Endodermal cell (in vitro differentiated cells): ENCODE data around the gene FREM2. TPM values are rescaled to one million over a fixed set of nuclear protein-coding genes. Genes with fewer than 3 reads are reported as not detected.
A peak's percentile ranks its signal among the peaks of the same experiment; 100 is the strongest.

ENCODE experiments used
- DNase-seq: peaks from one replicate; pipeline ENCODE4 v3.0.0-alpha.2; 2017
- H3K27ac ChIP-seq: 2 replicates; pipeline ENCODE4 v1.5.1; 2013; ENCODE audit warnings: mild to moderate bottlenecking, low read depth, low read length, moderate library complexity
- H3K27me3 ChIP-seq: 2 replicates; pipeline ENCODE4 v1.6.1; 2013; ENCODE audit warnings: mild to moderate bottlenecking, low read length, moderate library complexity; ENCODE audit not compliant: insufficient read depth, control insufficient read depth, poor library complexity, severe bottlenecking
- H3K36me3 ChIP-seq: 2 replicates; pipeline ENCODE4 v1.7.0; 2013; ENCODE audit warnings: mild to moderate bottlenecking, low read length, moderate library complexity; ENCODE audit not compliant: control insufficient read depth, insufficient read depth
- H3K4me1 ChIP-seq: one replicate; pipeline ENCODE4 v1.7.0; 2013; ENCODE audit warnings: low read length; ENCODE audit not compliant: control insufficient read depth, insufficient read depth
- H3K4me3 ChIP-seq: 2 replicates; pipeline ENCODE4 v1.5.1; 2013; ENCODE audit warnings: mild to moderate bottlenecking, low read length, moderate library complexity
- H3K9ac ChIP-seq: 2 replicates; pipeline ENCODE4 v1.6.1; 2013; ENCODE audit warnings: mild to moderate bottlenecking, low read length, moderate library complexity; ENCODE audit not compliant: poor library complexity, severe bottlenecking; ENCODE audit errors: extremely low read depth
- H3K9me3 ChIP-seq: 2 replicates; pipeline ENCODE4 v1.6.1; 2013; ENCODE audit warnings: mild to moderate bottlenecking, low read length, moderate library complexity; ENCODE audit not compliant: control insufficient read depth
- H3K27ac Mint-ChIP-seq: 2 replicates; pipeline ENCODE4 v1.8.0; 2020; ENCODE audit warnings: mixed read lengths
- H3K27me3 Mint-ChIP-seq: 2 replicates; pipeline ENCODE4 v1.8.0; 2021; ENCODE audit warnings: mild to moderate bottlenecking, mixed read lengths; ENCODE audit not compliant: insufficient read depth
- H3K36me3 Mint-ChIP-seq: 2 replicates; pipeline ENCODE4 v1.8.0; 2020; ENCODE audit warnings: low read depth, mixed read lengths
- H3K4me1 Mint-ChIP-seq: 2 replicates; pipeline ENCODE4 v1.8.0; 2020; ENCODE audit warnings: mixed read lengths
- H3K4me3 Mint-ChIP-seq: 2 replicates; pipeline ENCODE4 v1.8.0; 2020; ENCODE audit warnings: mild to moderate bottlenecking, moderate library complexity, mixed read lengths
- H3K9me3 Mint-ChIP-seq: 2 replicates; pipeline ENCODE4 v1.8.0; 2020; ENCODE audit warnings: mild to moderate bottlenecking, mixed read lengths
- WGBS, 2 experiments: methylation state at CpG; one replicate each; pipeline versions ENCODE4 v1.1.5 to v1.1.7; 2013; ENCODE audit warnings: missing lambda C conversion rate in 2 of 2, mixed read lengths in 1 of 2; ENCODE audit not compliant: insufficient coverage in 1 of 2, insufficient read length in 1 of 2; 5-methylcytosine and 5-hydroxymethylcytosine counted together
- total RNA-seq, 2 donors: library from RNA; stranded (reverse); fragmentation: NEBNext Ultra II Directional in 1 of 2; extraction: Animal tissue kit (Norgen Biotek cat#: 25700) in 1 of 2; gene quantifications; 2 replicates in 1 of 2; 3 replicates in 1 of 2; pipeline ENCODE4 v1.2.1, GENCODE V29; 2021
- TF ChIP-seq, protein P1 (sequence below): fragments of 200-600 bp; sonication (generic); conservative IDR thresholded peaks from 2 replicates; pipeline ENCODE4 v1.5.0; 2021; ENCODE audit warnings: antibody characterized with exemption, mild to moderate bottlenecking

Gene FREM2
- total RNA-seq, 2 donors from 2014 or later: 20.4 to 28.4 TPM

GRCh38 chr13:38872693-38873092, 185.8 kb downstream of the FREM2 start:
- Mint-ChIP-seq H3K9me3 (no peaks in the 10 kb centered on the region), H3K36me3 (peaks cover 3% of the 10 kb centered on the region)

GRCh38 chr13:38875186-38875875, 188.5 kb downstream of the FREM2 start:
- Histone ChIP-seq H3K27ac (no peak overlapping the region), H3K27me3 (no peaks in the 10 kb centered on the region), H3K9ac (no peak overlapping the region), H3K4me1 (peaks cover 12% of the 10 kb centered on the region), H3K9me3 (no peaks in the 10 kb centered on the region), H3K36me3 (peaks cover 4% of the 10 kb centered on the region), H3K4me3 (no peak overlapping the region)
- H3K27me3 Mint-ChIP-seq: peaks cover 14% of the 10 kb centered on the region
- WGBS, 2 experiments: 95 to 100% methylated on average over 1 of the region's 1 CpG
- peaks cover 12% of the 10 kb centered on the region for H3K36me3 Mint-ChIP-seq
- DNase-seq: no peak
- H3K4me3 Mint-ChIP-seq: no peak overlapping the region
- H3K9me3 Mint-ChIP-seq: no peaks in the 10 kb centered on the region
- H3K27ac Mint-ChIP-seq: no peak overlapping the region
- TF ChIP-seq, protein P1, sequence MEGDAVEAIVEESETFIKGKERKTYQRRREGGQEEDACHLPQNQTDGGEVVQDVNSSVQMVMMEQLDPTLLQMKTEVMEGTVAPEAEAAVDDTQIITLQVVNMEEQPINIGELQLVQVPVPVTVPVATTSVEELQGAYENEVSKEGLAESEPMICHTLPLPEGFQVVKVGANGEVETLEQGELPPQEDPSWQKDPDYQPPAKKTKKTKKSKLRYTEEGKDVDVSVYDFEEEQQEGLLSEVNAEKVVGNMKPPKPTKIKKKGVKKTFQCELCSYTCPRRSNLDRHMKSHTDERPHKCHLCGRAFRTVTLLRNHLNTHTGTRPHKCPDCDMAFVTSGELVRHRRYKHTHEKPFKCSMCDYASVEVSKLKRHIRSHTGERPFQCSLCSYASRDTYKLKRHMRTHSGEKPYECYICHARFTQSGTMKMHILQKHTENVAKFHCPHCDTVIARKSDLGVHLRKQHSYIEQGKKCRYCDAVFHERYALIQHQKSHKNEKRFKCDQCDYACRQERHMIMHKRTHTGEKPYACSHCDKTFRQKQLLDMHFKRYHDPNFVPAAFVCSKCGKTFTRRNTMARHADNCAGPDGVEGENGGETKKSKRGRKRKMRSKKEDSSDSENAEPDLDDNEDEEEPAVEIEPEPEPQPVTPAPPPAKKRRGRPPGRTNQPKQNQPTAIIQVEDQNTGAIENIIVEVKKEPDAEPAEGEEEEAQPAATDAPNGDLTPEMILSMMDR: no peak
- H3K4me1 Mint-ChIP-seq: peaks cover 19% of the 10 kb centered on the region

More at GRCh38 chr13:38872693-38873092, 185.8 kb downstream of the FREM2 start:
- H3K27ac Mint-ChIP-seq: no peak overlapping the region
- H3K9me3 ChIP-seq: no peaks in the 10 kb centered on the region
- peak; percentile 88 for DNase-seq
- TF ChIP-seq, protein P1: peak; percentile 94
- 8 to 18% methylated on average over 5 to 6 of the region's 7 CpGs for WGBS, 2 experiments
- no peaks in the 10 kb centered on the region for H3K27me3 ChIP-seq
- peaks cover 14% of the 10 kb centered on the region for H3K27me3 Mint-ChIP-seq
- H3K4me3 Mint-ChIP-seq: no peak overlapping the region
- H3K4me3 ChIP-seq: no peak overlapping the region
- peaks cover 29% of the 10 kb centered on the region for H3K4me1 Mint-ChIP-seq
- H3K9ac ChIP-seq: no peak overlapping the region
- H3K27ac ChIP-seq: no peak overlapping the region
- H3K36me3 ChIP-seq: no peaks in the 10 kb centered on the region
- H3K4me1 ChIP-seq: peaks cover 12% of the 10 kb centered on the region

DNA sequence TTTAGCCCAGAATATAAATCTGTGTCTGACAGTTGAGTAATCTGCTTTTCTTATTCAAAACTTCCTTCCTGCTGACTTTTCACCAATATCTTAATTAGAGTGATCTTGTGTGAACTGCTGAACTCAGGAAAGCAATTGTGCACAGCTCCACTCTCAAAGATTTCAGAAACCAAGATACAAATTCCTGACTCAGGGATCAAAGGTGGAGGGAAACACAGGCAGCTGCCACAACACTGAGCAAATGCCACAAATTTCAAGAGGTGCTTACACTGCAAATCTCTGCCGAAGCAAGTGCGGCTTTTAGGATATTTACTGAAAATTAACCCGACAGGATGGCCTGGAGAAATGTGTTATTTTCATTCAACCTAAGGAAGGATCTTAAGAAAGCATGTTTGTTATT, 192.4 kb downstream of the FREM2 start:
- TF ChIP-seq, protein P1: no peak
- Mint-ChIP-seq H3K4me3 (no peak overlapping the region), H3K36me3 (peaks cover 12% of the 10 kb centered on the region), H3K27me3 (peaks cover 26% of the 10 kb centered on the region), H3K4me1 (peaks cover 17% of the 10 kb centered on the region), H3K9me3 (no peaks in the 10 kb centered on the region), H3K27ac (no peak overlapping the region)
- Histone ChIP-seq H3K27ac (no peak overlapping the region), H3K9ac (no peak overlapping the region), H3K4me1 (peaks cover 7% of the 10 kb centered on the region), H3K9me3 (no peaks in the 10 kb centered on the region), H3K36me3 (peaks cover 4% of the 10 kb centered on the region), H3K4me3 (no peak overlapping the region), H3K27me3 (peaks cover 4% of the 10 kb centered on the region)
- DNase-seq: no peak
- WGBS, 2 experiments: 93 to 94% methylated on average over 3 of the region's 3 CpGs
